Right ventricle myocardium superior (tissue), 1 donor: ENCODE data around the gene CSTA. TPM values are rescaled to one million over a fixed set of nuclear protein-coding genes. Genes with fewer than 3 reads are reported as not detected.

Source experiments
- ATAC-seq: fragments of 200-7000 bp; cut with Tn5 transposase; one replicate; pipeline ENCODE4 v1.9.1; 2020; ENCODE audit warnings: mild to moderate bottlenecking; ENCODE audit not compliant: poor library complexity
- DNase-seq: peaks from one replicate; pipeline ENCODE4 v3.0.0-alpha.2; 2020
- intact Hi-C: fragments of 100-400 bp; cut with DNase I; formaldehyde crosslinking; loops from one replicate; pipeline ENCODE4 v1.11.2; 2022
- long read RNA-seq: library from polyadenylated mRNA; unstranded; transcript quantifications from one replicate; pipeline ENCODE4 v2.0.0, GENCODE V29; 2021
- total RNA-seq: library from RNA; stranded (reverse); fragmentation: NEBNext Ultra II Directional; extraction: Animal tissue kit (Norgen Biotek cat#: 25700); gene quantifications from one replicate; pipeline ENCODE4 v1.2.1, GENCODE V29; 2021
- donor health status: DM: no; HTN: yes; CAD: no; lungs with severe emphysema.

The CSTA gene
- total RNA-seq: 0.73 TPM
- long read RNA-seq: 0 reads

- intact Hi-C loops: no loop called here
Observed at GRCh38 chr3:122324871-122325323, at the start of gene CSTA. CSTA (plus strand) TSS chr3:122325248; CDS start chr3:122325293, 45 bp downstream.

GRCh38 chr3:122281891-122282290 is 43.2 kb upstream of the CSTA start:
- intact Hi-C loops: no loop called here
- DNase-seq (no peak), ATAC-seq (no peak)

More at GRCh38 chr3:122324871-122325323, at the start of gene CSTA:
- no peak for ATAC-seq
- DNase-seq: no peak

- intact Hi-C loops: no loop called here
- DNase-seq (no peak), ATAC-seq (no peak)
Observed at GRCh38 chr3:122283796-122284445, 41.1 kb upstream of the CSTA start.

- no peak for ATAC-seq
- intact Hi-C loops: no loop called here
- no peak for DNase-seq
Observed at GRCh38 chr3:122284486-122284885, 40.6 kb upstream of the CSTA start.

GRCh38 chr3:122294359-122294758 is 30.7 kb upstream of the CSTA start:
- intact Hi-C loops: no loop called here
- ATAC-seq (peak; percentile 31), DNase-seq (no peak)

- ATAC-seq (peak; percentile 71), DNase-seq (no peak)
- intact Hi-C loops: no loop called here
Observed at GRCh38 chr3:122295266-122296062, 29.6 kb upstream of the CSTA start.

- ATAC-seq (no peak), DNase-seq (no peak)
- intact Hi-C loops: no loop called here
Observed at GRCh38 chr3:122298239-122298638, 26.8 kb upstream of the CSTA start.

GRCh38 chr3:122299215-122299614 is 25.8 kb upstream of the CSTA start:
- intact Hi-C loops: no loop called here
- DNase-seq (no peak), ATAC-seq (no peak)

GRCh38 chr3:122299872-122300460 is 25.1 kb upstream of the CSTA start:
- no peak for DNase-seq
- ATAC-seq: no peak
- intact Hi-C loops: no loop called here

- ATAC-seq (no peak), DNase-seq (no peak)
- intact Hi-C loops: no loop called here
Observed at GRCh38 chr3:122301063-122301462, 24.0 kb upstream of the CSTA start.

- no peak for DNase-seq
- ATAC-seq: peak; percentile 64
- intact Hi-C loops: no loop called here
Observed at GRCh38 chr3:122305818-122306621, 19.0 kb upstream of the CSTA start.

GRCh38 chr3:122306622-122306953 is 18.5 kb upstream of the CSTA start:
- DNase-seq (no peak), ATAC-seq (no peak)
- intact Hi-C loops: no loop called here

GRCh38 chr3:122307094-122307687 is 17.9 kb upstream of the CSTA start:
- DNase-seq: no peak
- no peak for ATAC-seq
- intact Hi-C loops: no loop called here

- DNase-seq (no peak), ATAC-seq (no peak)
- intact Hi-C loops: no loop called here
Observed at GRCh38 chr3:122307976-122308375, 17.1 kb upstream of the CSTA start.

GRCh38 chr3:122310361-122310760 is 14.7 kb upstream of the CSTA start:
- ATAC-seq (no peak), DNase-seq (no peak)
- intact Hi-C loops: no loop called here

GRCh38 chr3:122312826-122313225 is 12.2 kb upstream of the CSTA start:
- ATAC-seq (no peak), DNase-seq (no peak)
- intact Hi-C loops: no loop called here

GRCh38 chr3:122313281-122313680 is 11.8 kb upstream of the CSTA start:
- intact Hi-C loops: no loop called here
- ATAC-seq: no peak
- DNase-seq: no peak

- DNase-seq: no peak
- ATAC-seq: no peak
- intact Hi-C loops: no loop called here
Observed at GRCh38 chr3:122314228-122314876, 10.7 kb upstream of the CSTA start.
